Glutamatergic neuron (in vitro differentiated cells): ENCODE measurements around the gene MT1M. TPM values are rescaled to one million over a fixed set of nuclear protein-coding genes. Genes with fewer than 3 reads are reported as not detected.

ENCODE experiments used
- DNase-seq: peaks from one replicate; pipeline ENCODE4 v3.0.0; 2022
- H3K27ac Mint-ChIP-seq: one replicate; pipeline ENCODE4 v1.8.0; 2020; ENCODE audit warnings: mild to moderate bottlenecking, mixed read lengths, inconsistent platforms; ENCODE audit not compliant: unreplicated experiment
- H3K27me3 Mint-ChIP-seq: one replicate; pipeline ENCODE4 v1.8.0; 2020; ENCODE audit warnings: mild to moderate bottlenecking, moderate library complexity, mixed read lengths, inconsistent platforms; ENCODE audit not compliant: unreplicated experiment
- H3K36me3 Mint-ChIP-seq: one replicate; pipeline ENCODE4 v1.8.0; 2020; ENCODE audit warnings: mild to moderate bottlenecking, mixed read lengths, inconsistent platforms; ENCODE audit not compliant: unreplicated experiment
- H3K4me1 Mint-ChIP-seq: one replicate; pipeline ENCODE4 v1.8.0; 2020; ENCODE audit warnings: mild to moderate bottlenecking, low read depth, mixed read lengths, inconsistent platforms; ENCODE audit not compliant: unreplicated experiment
- H3K4me3 Mint-ChIP-seq: one replicate; pipeline ENCODE4 v1.8.0; 2020; ENCODE audit warnings: mild to moderate bottlenecking, mixed read lengths, inconsistent platforms; ENCODE audit not compliant: unreplicated experiment
- H3K9me3 Mint-ChIP-seq: one replicate; pipeline ENCODE4 v1.8.0; 2020; ENCODE audit warnings: mild to moderate bottlenecking, moderate library complexity, mixed read lengths, inconsistent platforms; ENCODE audit not compliant: unreplicated experiment
- CTCF ChIP-seq: fragments of 200-600 bp; sonication (generic); IDR thresholded peaks from one replicate; pipeline ENCODE4 v1.5.0; 2021; ENCODE audit not compliant: partially characterized antibody, unreplicated experiment
- total RNA-seq: library from RNA; stranded (reverse); fragmentation: NEBNext Ultra II Directional; extraction: Animal tissue kit (Norgen Biotek cat#: 25700); gene quantifications from one replicate; pipeline ENCODE4 v1.2.1, GENCODE V29; 2021; ENCODE audit not compliant: unreplicated experiment

MT1M gene
- total RNA-seq, 1 donor from 2014 or later: not detected

- no peak for TF ChIP-seq CTCF
- Mint-ChIP-seq H3K27me3 (peaks cover 18% of the 10 kb centered on the region), H3K4me1 (no peaks in the 10 kb centered on the region)
Measured at GRCh38 chr16:56649271-56649670, 16.8 kb downstream of the MT1M start.

GRCh38 chr16:56649820-56650219 lies 17.4 kb downstream of the MT1M start:
- TF ChIP-seq CTCF: no peak
- Mint-ChIP-seq H3K27me3 (peaks cover 12% of the 10 kb centered on the region), H3K4me1 (no peaks in the 10 kb centered on the region), H3K9me3 (peaks cover 7% of the 10 kb centered on the region), H3K27ac (no peak overlapping the region), H3K4me3 (no peak overlapping the region), H3K36me3 (no peaks in the 10 kb centered on the region)
- DNase-seq: no peak

More at GRCh38 chr16:56649271-56649670, 16.8 kb downstream of the MT1M start:
- Mint-ChIP-seq H3K4me3 (no peak overlapping the region), H3K27ac (no peak overlapping the region), H3K9me3 (peaks cover 7% of the 10 kb centered on the region), H3K36me3 (no peaks in the 10 kb centered on the region)
- DNase-seq: no peak

GRCh38 chr16:56651586-56651985 lies 19.1 kb downstream of the MT1M start, which contains the start of gene MT1B:
Gene MT1B (plus strand): TSS chr16:56651886. CDS start chr16:56651954, 68 bp downstream.
- peaks cover 4% of the 10 kb centered on the region for H3K27me3 Mint-ChIP-seq
- TF ChIP-seq CTCF: no peak

DNA sequence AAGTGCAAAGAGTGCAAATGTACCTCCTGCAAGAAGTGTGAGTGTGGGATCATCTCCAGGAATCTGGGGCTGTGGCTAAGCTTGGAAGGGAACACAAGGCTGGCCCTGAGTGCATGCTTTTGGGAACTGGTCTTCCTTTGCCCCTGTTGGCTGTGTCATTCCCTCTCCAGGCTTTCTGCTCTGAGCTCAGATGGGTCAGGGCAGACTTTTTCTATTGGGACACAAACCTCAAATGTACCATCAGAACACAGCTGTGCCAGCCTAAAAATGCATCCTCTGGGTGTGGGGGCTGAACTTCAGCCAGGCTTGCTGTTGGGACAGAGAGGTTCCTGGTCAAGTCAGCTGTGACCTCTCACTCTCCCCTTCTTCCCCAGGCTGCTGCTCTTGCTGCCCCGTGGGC lies 20.1 kb downstream of the MT1M start:
- H3K4me3 Mint-ChIP-seq: no peak overlapping the region
- no peak overlapping the region for H3K27ac Mint-ChIP-seq
- H3K36me3 Mint-ChIP-seq: no peaks in the 10 kb centered on the region
- no peak for TF ChIP-seq CTCF
- H3K9me3 Mint-ChIP-seq: peaks cover 5% of the 10 kb centered on the region
- DNase-seq: no peak
- H3K4me1 Mint-ChIP-seq: no peaks in the 10 kb centered on the region
- peaks cover 8% of the 10 kb centered on the region for H3K27me3 Mint-ChIP-seq

More at GRCh38 chr16:56651586-56651985, 19.1 kb downstream of the MT1M start, which contains the start of gene MT1B:
- H3K4me3 Mint-ChIP-seq: no peak within 1 kb of the TSS
- no peaks in the 10 kb centered on the region for H3K36me3 Mint-ChIP-seq
- no peak within 1 kb of the TSS for H3K27ac Mint-ChIP-seq
- no peak for DNase-seq
- no peaks in the 10 kb centered on the region for H3K4me1 Mint-ChIP-seq
- peaks cover 5% of the 10 kb centered on the region for H3K9me3 Mint-ChIP-seq

DNA sequence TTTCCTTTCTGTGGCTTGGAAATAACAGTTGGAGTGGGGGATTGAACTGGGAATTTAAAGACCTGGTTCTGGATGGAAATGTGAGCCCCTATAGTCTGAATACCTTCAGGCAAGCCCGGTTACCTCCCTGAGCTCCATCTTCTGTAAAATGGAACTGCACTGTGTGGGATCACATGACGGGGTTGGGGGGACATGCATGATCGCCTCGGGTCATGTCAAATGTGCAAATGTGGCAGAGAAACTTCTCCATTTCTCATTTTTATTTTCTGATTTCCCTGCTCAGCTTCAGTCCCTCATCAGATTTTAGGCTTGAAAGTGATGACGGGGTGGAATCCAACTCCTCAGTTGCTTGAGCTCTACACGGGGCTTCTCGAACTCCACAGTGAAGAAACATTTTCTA lies 20.8 kb downstream of the MT1M start:
- no peak for TF ChIP-seq CTCF

More for the DNA sequence above, 20.8 kb downstream of the MT1M start:
- Mint-ChIP-seq H3K27ac (no peak overlapping the region), H3K9me3 (peaks cover 7% of the 10 kb centered on the region), H3K27me3 (peaks cover 12% of the 10 kb centered on the region), H3K36me3 (no peaks in the 10 kb centered on the region), H3K4me3 (no peak overlapping the region), H3K4me1 (no peaks in the 10 kb centered on the region)
- DNase-seq: no peak
